ENCODE measurements around the gene RFC5. TPM values are rescaled to one million over a fixed set of nuclear protein-coding genes. Genes with fewer than 3 reads are reported as not detected.

Gene RFC5
- total and polyA plus RNA-seq, 2 of the 4 experiments (the other 2 are of a cell fraction): 14.7 to 20.1 TPM

GRCh38 chr12:118015306-118015705 lies 1.2 kb upstream of the RFC5 start:
- no CpG with 5 or more reads among the region's 2 CpGs for WGBS, 2 experiments (ENCODE audit: extremely low coverage in 2 of 2, insufficient read length in 1 of 2)
- no peak overlapping the region for H2BK15ac ChIP-seq (ENCODE audit: low read depth, low read length)
- H2AK9ac ChIP-seq (replicated peaks; ENCODE audit: low read depth, low read length, poor library complexity): no peak overlapping the region
- H4K91ac ChIP-seq (ENCODE audit: insufficient read depth, low read depth, low read length): no peak overlapping the region
- H3K4me1 ChIP-seq (ENCODE audit: control insufficient read depth, insufficient read depth, low read length): no peaks in the 10 kb centered on the region
- H3K36me3 ChIP-seq (ENCODE audit: control insufficient read depth, insufficient read depth, low read length): peaks cover 6% of the 10 kb centered on the region
- no peak overlapping the region for H3K4ac ChIP-seq (ENCODE audit: low read depth, low read length)
- intact Hi-C loops (cut with micrococcal nuclease) (loop anchor here (5.0 kb wide), 1 partner anchor 138 kb away; no protein-coding TSS in a partner anchor), in situ Hi-C loops (cut with MboI; ENCODE audit: low sequenced_read_pairs) (loop anchor here (10.0 kb wide), 1 partner anchor 141 kb away; no protein-coding TSS in a partner anchor), dilution Hi-C loops (cut with HindIII; ENCODE audit: low sequenced_read_pairs, unreplicated experiment) (no loop called here)
- H4K20me1 ChIP-seq (ENCODE audit: insufficient read depth, low read length): no peaks in the 10 kb centered on the region
- no peak overlapping the region for H2BK20ac ChIP-seq (ENCODE audit: low read depth, low read length)
- POLR2A ChIA-PET (ENCODE audit: unreplicated experiment): no interaction called here
- no peak overlapping the region for H3K9ac ChIP-seq (ENCODE audit: low read depth, low read length)
- no peak overlapping the region for H2AK5ac ChIP-seq (ENCODE audit: low read depth, low read length)
- no peak overlapping the region for H4K5ac ChIP-seq (ENCODE audit: low read depth, low read length)
- H3K9me1 ChIP-seq (ENCODE audit: insufficient read depth, low read length): no peaks in the 10 kb centered on the region
- no TSS peak for BruUV-seq (replicated peaks)
- CTCF ChIA-PET: no interaction called here
- no peak overlapping the region for H4K8ac ChIP-seq (ENCODE audit: low read depth in 2 of 2, low read length in 2 of 2)
- TF ChIP-seq MAFK (IDR thresholded peaks at IDR 0.05; ENCODE audit: low read depth, low read length): no peak
- TF ChIP-seq RAD21 (IDR thresholded peaks at IDR 0.05; ENCODE audit: low read length): no peak
- no peak for TF ChIP-seq FOS (IDR thresholded peaks at IDR 0.05; ENCODE audit: low read depth, low read length)
- no peak for TF ChIP-seq RFX5 (IDR thresholded peaks at IDR 0.05; ENCODE audit: low read depth, low read length)
- TF ChIP-seq RCOR1 (IDR thresholded peaks at IDR 0.05; ENCODE audit: insufficient replicate concordance, low read length): no peak
- TF ChIP-seq POLR2A (IDR thresholded peaks at IDR 0.05; ENCODE audit: low read depth, low read length): no peak
- TF ChIP-seq, protein P1, sequence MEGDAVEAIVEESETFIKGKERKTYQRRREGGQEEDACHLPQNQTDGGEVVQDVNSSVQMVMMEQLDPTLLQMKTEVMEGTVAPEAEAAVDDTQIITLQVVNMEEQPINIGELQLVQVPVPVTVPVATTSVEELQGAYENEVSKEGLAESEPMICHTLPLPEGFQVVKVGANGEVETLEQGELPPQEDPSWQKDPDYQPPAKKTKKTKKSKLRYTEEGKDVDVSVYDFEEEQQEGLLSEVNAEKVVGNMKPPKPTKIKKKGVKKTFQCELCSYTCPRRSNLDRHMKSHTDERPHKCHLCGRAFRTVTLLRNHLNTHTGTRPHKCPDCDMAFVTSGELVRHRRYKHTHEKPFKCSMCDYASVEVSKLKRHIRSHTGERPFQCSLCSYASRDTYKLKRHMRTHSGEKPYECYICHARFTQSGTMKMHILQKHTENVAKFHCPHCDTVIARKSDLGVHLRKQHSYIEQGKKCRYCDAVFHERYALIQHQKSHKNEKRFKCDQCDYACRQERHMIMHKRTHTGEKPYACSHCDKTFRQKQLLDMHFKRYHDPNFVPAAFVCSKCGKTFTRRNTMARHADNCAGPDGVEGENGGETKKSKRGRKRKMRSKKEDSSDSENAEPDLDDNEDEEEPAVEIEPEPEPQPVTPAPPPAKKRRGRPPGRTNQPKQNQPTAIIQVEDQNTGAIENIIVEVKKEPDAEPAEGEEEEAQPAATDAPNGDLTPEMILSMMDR (conservative IDR thresholded peaks at IDR 0.05; ENCODE audit: low read depth, low read length): no peak
- TF ChIP-seq MAZ (IDR thresholded peaks at IDR 0.05; ENCODE audit: borderline replicate concordance, low read depth, low read length): no peak
- no peak for TF ChIP-seq MXI1 (IDR thresholded peaks at IDR 0.05; ENCODE audit: borderline replicate concordance, low read depth, low read length)
- TF ChIP-seq NFE2L2 (IDR thresholded peaks at IDR 0.05; ENCODE audit: low read depth, low read length): no peak
- TF ChIP-seq CHD1 (IDR thresholded peaks at IDR 0.05; ENCODE audit: low read depth, low read length): no peak
- TF ChIP-seq, protein P2, sequence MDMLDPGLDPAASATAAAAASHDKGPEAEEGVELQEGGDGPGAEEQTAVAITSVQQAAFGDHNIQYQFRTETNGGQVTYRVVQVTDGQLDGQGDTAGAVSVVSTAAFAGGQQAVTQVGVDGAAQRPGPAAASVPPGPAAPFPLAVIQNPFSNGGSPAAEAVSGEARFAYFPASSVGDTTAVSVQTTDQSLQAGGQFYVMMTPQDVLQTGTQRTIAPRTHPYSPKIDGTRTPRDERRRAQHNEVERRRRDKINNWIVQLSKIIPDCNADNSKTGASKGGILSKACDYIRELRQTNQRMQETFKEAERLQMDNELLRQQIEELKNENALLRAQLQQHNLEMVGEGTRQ (IDR thresholded peaks at IDR 0.05; ENCODE audit: low read depth, low read length): no peak
- no peak for TF ChIP-seq CEBPB (IDR thresholded peaks at IDR 0.05; ENCODE audit: low read depth, low read length)
- H2AFZ ChIP-seq (replicated peaks; ENCODE audit: low read length, poor library complexity): no peak overlapping the region
- no peak overlapping the region for H3K56ac ChIP-seq (ENCODE audit: extremely low read depth, insufficient read depth, low read length)
- no peak overlapping the region for H3K23ac ChIP-seq (ENCODE audit: low read depth, low read length)
- no peak overlapping the region for H3K4me2 ChIP-seq (ENCODE audit: low read depth, low read length)
- H2BK5ac ChIP-seq (ENCODE audit: low read depth, low read length, poor library complexity, severe bottlenecking): no peak overlapping the region
- DNase-seq (no peak), ATAC-seq (ENCODE audit: low read depth) (no peak)
- no peaks in the 10 kb centered on the region for H3K27me3 ChIP-seq (ENCODE audit: control insufficient read depth, insufficient read depth, low read length)
- H3K18ac ChIP-seq (ENCODE audit: low read depth, low read length): no peak overlapping the region
- no peak overlapping the region for H3K14ac ChIP-seq (replicated peaks; ENCODE audit: low read depth, low read length)
- no peaks in the 10 kb centered on the region for H3K9me3 ChIP-seq (ENCODE audit: control insufficient read depth, insufficient read depth, low read length)
- no peak overlapping the region for H3K27ac ChIP-seq (ENCODE audit: insufficient read depth, low read length)
- H2BK120ac ChIP-seq (ENCODE audit: low read depth, low read length): no peak overlapping the region
- H3K79me1 ChIP-seq (ENCODE audit: low read depth in 1 of 2, low read length in 2 of 2): peaks cover 10% of the 10 kb centered on the region in 2 experiments
- no peak overlapping the region for H3K4me3 ChIP-seq (ENCODE audit: insufficient read depth, low read depth, low read length)
